Uterus (tissue), 2 donors: Measurements from ENCODE around the gene LRP3.

ENCODE experiments used
- CTCF ChIP-seq, 4 experiments: fragments of 200-600 bp in 2 of 4; fragments of 450-650 bp in 2 of 4; sonication (generic) in 2 of 4; IDR thresholded peaks; one replicate each; pipeline ENCODE4 v1.5.1; 2016 to 2019; ENCODE audit warnings: antibody characterized with exemption in 4 of 4, mild to moderate bottlenecking in 2 of 4, moderate library complexity in 1 of 4
- POLR2A ChIP-seq, 2 donors: fragments of 450-650 bp; IDR thresholded peaks; one replicate each; pipeline ENCODE4 v1.6.1; 2016; ENCODE audit warnings: antibody characterized with exemption in 2 of 2, mild to moderate bottlenecking in 1 of 2, moderate library complexity in 1 of 2

GRCh38 chr19:33195645-33196347, 1.7 kb downstream of the LRP3 start:
- no peak for TF ChIP-seq CTCF (IDR thresholded peaks at IDR 0.05)
- no peak for TF ChIP-seq POLR2A (IDR thresholded peaks at IDR 0.05)
